Choroid plexus epithelial cell (primary cell): ENCODE data around the gene C1QTNF3.

Experiments
- DNase-seq: peaks from one replicate; pipeline ENCODE4 v3.0.0-alpha.2; 2010; ENCODE audit warnings: low read depth
- H3K4me3 ChIP-seq: 2 replicates; pipeline ENCODE4 v1.5.1; 2011; ENCODE audit warnings: low read depth, mild to moderate bottlenecking, control low read depth, low read length, moderate library complexity
- TF ChIP-seq, protein P1 (sequence below): conservative IDR thresholded peaks from 2 replicates; pipeline ENCODE4 v1.5.1; 2011; ENCODE audit warnings: low read depth, mild to moderate bottlenecking, control low read depth, inconsistent platforms, low read length, moderate library complexity

C1QTNF3 gene

DNA sequence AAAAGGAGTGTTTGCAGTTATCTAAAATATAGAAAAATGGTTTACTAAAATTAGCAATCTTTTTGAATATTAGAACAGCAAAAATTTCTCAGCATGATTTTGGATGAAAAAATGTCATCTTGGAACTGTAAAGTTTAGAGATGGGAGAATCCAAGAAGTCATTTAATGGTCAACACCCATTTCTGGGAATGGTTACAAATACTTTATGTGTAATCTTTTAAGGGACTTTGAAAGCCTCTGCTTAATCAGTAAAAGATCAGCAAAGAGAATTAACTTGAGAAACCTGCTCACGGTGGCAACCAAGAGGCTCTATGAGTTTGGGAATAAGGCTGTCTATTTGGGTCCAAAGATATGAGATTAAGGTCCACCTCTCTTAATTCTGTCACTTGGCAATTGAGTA lies 13.0 kb downstream of the C1QTNF3 start:
- no peak for DNase-seq
- TF ChIP-seq, protein P1, sequence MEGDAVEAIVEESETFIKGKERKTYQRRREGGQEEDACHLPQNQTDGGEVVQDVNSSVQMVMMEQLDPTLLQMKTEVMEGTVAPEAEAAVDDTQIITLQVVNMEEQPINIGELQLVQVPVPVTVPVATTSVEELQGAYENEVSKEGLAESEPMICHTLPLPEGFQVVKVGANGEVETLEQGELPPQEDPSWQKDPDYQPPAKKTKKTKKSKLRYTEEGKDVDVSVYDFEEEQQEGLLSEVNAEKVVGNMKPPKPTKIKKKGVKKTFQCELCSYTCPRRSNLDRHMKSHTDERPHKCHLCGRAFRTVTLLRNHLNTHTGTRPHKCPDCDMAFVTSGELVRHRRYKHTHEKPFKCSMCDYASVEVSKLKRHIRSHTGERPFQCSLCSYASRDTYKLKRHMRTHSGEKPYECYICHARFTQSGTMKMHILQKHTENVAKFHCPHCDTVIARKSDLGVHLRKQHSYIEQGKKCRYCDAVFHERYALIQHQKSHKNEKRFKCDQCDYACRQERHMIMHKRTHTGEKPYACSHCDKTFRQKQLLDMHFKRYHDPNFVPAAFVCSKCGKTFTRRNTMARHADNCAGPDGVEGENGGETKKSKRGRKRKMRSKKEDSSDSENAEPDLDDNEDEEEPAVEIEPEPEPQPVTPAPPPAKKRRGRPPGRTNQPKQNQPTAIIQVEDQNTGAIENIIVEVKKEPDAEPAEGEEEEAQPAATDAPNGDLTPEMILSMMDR = no peak
- no peak overlapping the region for H3K4me3 ChIP-seq

DNA sequence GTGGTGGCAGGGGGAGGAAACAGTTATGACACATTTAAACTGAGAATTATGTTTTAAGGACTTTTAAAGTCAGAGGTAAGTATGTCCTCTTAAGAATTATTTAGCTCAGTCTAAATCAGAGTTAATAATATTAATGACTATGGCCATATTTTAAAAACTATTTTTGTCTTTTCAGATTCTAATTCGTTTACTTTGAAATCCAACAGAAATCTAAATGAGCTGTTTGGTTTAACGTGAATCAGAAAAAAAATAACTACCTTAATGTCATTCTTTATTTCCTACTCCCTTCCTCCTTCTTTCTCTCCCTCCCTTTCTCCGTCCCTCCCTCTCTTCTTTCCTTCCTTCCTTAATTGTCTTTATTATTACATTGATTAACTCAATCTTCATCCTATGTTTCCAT lies 14.7 kb downstream of the C1QTNF3 start:
- DNase-seq = no peak
- TF ChIP-seq, protein P1 = no peak
- H3K4me3 ChIP-seq = no peak overlapping the region

DNA sequence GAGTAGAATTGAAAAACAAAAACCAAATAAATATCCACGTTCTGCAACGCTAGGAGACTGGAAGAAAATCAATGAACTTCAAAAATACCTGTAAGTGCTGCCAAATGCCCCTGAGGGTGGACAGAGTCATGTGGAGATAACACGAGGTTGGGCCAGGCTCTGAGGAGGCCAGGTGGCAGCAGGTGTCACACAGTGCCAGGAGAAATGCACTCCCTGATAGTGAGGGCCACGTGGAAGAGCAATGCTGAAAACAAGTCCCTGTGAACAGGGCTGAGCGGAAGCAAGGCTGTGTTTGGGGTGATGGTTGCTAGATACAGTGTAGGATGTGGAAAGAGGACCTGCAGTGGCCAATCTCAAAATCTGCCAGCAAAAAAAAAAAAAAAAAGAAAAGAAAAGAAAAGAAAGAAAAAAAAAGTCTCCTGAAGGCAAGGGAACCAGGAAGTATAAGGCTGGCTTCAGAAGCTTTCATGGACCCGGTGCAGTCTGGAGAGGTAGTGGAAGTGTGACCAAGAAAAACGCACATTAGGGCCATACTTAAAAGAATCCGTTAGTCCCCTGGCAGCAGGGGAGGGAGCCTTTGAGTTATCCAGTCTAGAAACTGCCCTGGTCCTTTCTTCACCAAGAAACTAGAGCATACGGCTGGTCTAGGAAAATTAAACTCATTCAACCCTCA lies 16.8 kb downstream of the C1QTNF3 start:
- DNase-seq = no peak
- no peak overlapping the region for H3K4me3 ChIP-seq
- TF ChIP-seq, protein P1 = no peak

DNA sequence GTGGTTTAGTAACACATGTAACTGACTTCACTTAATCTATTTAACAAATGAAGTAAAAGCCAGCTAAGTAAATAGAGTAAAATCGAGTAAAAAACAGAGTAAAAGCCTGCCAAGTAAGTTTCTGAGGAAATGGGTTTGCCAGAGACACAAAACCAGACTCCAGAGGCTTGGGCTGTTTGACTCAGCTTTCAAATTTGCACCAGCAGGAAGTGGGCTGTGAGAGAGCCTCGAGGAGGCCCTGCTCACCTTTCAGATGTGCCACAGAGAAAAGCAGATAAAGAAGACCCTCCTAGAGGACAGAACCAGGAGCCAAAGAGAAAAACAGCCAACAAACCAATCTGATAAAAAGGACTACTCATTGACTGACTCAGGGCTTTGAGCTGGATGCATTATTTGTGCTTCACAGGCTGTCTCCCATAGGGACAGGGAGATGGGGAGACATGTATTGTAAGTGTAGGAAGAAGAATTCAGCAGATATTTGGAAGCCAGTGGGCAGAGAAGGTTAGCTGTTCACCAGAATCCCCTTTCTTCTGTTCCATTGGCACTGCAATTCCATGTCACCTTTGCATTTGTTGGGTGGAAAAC lies 20.8 kb downstream of the C1QTNF3 start:
- TF ChIP-seq, protein P1 = no peak
- no peak overlapping the region for H3K4me3 ChIP-seq
- DNase-seq = peak; percentile 54

DNA sequence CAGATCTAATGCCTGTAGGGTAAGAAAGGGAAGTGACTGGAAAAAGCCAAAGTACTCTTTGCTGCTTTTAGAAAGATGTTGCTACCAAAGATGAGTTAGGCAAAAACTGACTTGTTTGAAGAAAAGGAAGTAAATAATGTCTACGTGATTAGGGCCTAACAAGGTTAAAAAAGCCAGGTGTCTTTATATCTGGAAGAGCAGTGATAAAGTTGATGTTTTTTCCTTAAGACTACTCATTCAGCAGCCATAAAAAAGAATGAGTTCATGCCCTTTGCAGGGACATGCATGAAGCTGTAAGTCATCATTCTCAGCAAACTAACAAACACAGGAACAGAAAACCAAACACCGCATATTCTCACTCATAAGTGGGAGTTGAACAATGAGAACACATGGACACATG lies 21.7 kb downstream of the C1QTNF3 start:
- TF ChIP-seq, protein P1 = no peak
- DNase-seq = no peak
- H3K4me3 ChIP-seq = no peak overlapping the region

DNA sequence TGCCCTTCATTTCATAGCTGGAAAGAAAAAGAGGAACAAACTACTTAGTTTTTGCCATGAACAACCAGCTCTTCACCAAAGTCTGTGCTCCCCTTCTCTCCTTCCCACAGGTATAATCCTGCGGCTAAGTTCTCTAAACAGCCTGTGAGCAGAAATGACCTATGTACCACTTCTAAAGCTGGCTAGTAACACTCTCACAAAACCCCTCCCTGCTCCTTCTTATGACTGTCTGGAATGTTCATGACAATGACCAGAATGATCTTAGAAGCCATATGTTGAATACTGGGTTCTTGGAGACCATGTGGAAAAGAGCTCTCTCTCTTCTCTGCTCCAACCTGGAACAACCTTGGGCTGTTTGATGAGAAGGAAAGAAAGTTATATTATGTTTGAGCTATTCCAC lies 22.3 kb downstream of the C1QTNF3 start:
- TF ChIP-seq, protein P1 = no peak
- no peak for DNase-seq

DNA sequence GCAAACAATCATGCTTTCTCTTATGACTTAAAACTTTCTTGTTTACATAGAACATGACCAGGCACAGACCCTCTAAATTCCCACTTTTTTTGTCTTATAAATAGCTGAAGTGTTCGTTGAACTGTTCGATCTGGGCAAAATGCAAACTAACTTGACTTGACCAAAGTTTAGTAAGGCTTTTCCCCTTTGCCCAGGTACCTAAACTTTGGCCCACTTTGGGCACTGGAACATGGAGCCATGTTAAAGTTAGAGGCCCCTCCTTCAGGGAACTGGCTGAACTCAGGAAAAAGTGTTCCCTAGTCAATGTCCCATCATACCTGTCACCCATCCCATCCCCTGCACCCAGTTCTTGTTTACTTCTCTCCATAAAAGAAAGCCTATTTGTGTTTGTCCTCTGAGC lies 25.8 kb downstream of the C1QTNF3 start:
- TF ChIP-seq, protein P1 = no peak
- DNase-seq = no peak
- no peak overlapping the region for H3K4me3 ChIP-seq

More for the DNA sequence above, 22.3 kb downstream of the C1QTNF3 start:
- no peak overlapping the region for H3K4me3 ChIP-seq
